Stimulated activated CD4-positive, alpha-beta T cell treated with anti-CD3 and anti-CD28 coated beads, Interleukin-2, amount 100 ng/mL, for 4 hours (primary cell): ENCODE data around the gene DDIT3.
"Not testable (repeated sequence)": the region's sequence is repeated elsewhere in the genome, so short reads cannot be mapped to it uniquely, and the experiment has no call there.

Source experiments
- DNase-seq: peaks from one replicate; pipeline ENCODE4 v3.0.0-alpha.2; 2020; ENCODE audit warnings: low read depth

Gene DDIT3

DNA sequence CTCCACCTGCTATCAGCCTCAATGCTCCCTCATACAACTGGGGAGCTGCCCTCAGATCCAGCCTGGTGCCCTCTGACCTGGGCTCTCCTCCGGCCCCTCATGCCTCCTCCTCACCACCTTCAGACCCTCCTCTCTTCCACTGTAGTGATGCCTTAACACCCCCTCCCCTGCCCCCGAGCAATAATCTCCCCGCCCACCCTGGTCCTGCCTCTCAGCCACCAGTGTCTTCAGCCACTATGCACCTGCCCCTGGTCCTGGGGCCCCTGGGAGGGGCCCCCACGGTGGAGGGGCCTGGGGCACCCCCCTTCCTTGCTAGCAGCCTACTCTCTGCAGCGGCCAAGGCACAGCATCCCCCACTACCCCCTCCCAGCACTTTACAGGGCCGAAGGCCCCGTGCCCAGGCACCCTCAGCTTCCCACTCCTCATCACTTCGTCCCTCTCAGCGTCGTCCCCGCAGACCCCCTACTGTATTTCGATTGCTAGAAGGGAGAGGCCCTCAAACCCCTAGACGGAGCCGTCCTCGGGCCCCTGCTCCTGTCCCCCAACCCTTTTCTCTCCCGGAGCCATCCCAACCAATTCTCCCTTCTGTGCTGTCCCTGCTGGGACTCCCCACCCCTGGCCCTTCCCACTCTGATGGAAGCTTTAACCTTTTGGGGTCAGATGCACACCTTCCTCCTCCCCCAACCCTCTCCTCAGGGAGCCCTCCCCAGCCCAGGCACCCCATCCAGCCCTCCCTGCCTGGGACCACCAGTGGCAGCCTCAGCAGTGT is 5.5 kb upstream of the DDIT3 start:
- DNase-seq = no peak

- no peak for DNase-seq
Observed at GRCh38 chr12:57524814-57525614, 4.7 kb upstream of the DDIT3 start.

- DNase-seq = no peak
Observed at GRCh38 chr12:57523706-57524614, 3.6 kb upstream of the DDIT3 start.

DNA sequence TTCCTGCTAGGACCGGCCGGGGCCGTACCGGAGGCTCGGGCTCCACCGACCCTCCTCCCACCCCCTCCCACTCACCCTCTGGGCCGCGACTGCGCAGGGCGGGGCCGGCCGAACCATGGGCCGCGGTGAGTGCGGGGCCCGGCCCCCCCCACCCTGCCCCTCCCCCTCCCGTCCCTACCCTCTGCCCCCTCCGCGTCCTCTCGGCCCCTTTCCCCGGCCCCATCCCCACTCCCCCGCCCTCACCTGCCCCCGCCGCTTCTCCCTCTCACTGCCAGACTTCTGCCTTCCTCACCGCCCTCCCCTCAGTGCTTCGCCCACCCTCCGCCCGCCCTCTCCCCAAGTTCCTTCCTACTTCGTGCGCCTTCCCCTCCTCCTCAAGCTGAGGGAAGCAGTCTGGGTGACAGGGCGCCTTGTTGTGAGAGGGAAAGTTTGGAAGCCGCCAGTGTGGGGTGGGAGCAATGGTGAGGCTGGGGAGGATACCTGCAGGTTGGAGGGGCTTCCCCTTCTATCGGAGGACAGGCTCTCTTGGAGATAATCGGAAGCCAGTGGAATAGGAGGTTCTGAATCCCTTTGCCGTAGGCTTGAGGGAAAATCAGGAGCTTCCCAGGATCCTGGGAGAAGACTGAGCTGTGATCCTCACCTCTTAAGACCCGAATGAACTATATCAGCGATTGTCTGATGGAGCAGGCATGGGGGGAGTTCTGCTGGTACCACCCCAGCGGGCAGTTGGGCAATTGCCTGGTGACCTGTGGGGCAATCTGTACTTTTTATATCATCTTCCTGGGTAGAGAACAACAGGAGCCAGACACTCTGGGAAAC is 2.8 kb upstream of the DDIT3 start:
- peak; percentile 44 for DNase-seq

- DNase-seq = peak; percentile 84
Observed at GRCh38 chr12:57522011-57522886, 1.9 kb upstream of the DDIT3 start, which contains the start of gene MBD6. MBD6 (plus strand) TSS chr12:57522824; CDS start chr12:57524304, 1,480 bp downstream.

DNA sequence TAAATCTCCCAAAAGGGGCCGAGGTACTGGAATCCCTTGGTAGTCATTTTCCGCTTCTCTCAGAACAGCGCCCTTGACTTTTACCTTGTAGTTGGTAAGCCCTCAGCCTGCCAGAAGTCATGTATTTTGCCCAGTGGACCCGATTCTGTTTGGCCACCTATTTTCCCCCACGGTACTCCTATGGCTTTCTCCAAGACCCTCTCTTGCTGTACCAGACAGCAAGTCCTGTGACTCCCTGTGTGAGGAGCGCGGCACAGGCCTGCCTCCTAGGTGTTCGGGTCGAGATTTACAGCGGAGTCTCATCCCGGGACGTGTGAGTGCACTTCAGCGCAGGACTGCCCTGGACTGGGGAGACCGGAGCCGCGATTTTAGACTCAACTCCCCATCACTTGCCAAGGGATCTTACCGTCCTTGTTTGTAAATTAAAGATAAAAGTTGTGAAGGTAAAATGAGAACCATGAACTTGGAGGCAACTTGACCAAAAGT is 1.3 kb upstream of the DDIT3 start:
- DNase-seq = no peak

GRCh38 chr12:57519796-57520052 is 590 bp downstream of the DDIT3 start:
- no peak for DNase-seq

DNA sequence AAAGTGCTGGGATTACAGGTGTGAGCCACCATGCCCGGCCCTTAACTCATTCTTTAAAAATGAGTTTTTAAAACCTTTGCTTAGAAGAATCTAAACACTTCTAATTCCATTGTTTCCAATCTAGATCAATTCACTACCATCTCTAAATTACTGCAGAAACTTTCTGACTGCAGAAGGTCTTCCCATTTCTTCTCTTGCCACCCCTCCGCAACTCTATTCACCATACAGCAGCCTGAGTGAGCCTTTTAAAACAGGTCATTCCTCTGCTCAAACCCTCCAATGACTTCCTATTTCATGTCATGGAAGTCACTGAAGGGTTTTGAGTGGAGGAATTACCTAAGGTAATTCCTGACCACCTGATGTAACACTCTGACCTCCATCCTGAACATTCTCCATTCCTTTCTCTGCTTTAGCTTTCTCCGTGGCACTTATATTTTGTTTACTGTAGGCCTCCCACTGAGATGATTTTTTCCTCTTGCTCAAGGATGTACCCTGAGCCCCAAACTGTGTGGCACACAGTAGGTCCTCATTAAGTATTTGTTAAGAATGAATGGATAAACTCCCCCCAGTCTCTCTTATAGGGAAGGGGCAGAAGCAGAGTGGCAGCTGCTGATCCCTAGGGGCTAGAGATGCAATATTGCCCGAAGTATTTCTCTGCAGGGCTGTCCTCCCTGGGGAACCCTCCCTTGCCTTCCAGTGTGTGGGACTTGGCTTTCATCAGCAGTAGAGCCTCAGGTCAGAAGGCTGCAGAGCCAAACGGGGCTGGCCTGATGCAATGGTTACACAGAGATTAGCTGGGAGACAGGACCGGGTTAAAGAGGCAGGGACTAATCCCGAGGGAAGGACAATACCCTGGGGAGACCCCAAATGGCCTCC is 1.2 kb downstream of the DDIT3 start:
- no peak for DNase-seq

DNA sequence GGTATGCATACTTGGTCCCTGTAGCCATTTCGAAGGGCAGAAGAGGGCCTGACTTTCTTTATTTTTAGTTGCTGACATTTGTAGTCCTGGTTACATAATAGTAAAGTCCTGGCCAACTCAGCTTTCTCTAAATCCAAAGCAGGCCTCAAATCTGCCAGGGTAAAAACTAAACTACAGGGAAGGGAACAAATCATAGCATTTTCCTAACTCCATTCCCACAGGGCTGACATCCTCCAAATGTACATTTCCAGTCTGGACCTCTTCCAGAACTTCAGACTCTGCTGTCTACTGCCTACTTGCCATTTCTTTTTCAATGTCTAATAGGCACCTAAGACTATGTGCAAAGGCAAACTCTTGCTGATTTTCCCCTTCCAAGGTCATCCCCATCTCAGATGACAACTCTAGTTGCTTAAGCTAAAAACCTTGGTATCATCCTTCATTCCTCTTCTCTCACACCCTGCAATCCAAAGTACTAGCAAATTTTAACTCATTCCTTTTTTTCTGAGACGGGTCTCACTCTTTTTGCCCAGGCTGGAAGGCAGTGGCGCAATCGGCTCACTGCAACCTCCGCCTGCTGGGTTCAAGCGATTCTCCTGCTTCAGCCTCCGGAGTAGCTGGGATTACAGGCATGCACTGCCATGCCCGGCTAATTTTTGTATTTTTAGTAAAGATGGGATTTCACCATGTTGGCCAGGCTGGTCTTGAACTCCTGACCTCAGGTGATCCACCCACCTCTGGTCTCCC is 2.0 kb downstream of the DDIT3 start:
- DNase-seq = no peak

GRCh38 chr12:57517718-57518117 is 2.6 kb downstream of the DDIT3 start:
- not testable (repeated sequence) for DNase-seq

- DNase-seq = no peak
Observed at GRCh38 chr12:57517187-57517586, 3.1 kb downstream of the DDIT3 start.

- DNase-seq = no peak
Observed at GRCh38 chr12:57516617-57517153, 3.6 kb downstream of the DDIT3 start.

DNA sequence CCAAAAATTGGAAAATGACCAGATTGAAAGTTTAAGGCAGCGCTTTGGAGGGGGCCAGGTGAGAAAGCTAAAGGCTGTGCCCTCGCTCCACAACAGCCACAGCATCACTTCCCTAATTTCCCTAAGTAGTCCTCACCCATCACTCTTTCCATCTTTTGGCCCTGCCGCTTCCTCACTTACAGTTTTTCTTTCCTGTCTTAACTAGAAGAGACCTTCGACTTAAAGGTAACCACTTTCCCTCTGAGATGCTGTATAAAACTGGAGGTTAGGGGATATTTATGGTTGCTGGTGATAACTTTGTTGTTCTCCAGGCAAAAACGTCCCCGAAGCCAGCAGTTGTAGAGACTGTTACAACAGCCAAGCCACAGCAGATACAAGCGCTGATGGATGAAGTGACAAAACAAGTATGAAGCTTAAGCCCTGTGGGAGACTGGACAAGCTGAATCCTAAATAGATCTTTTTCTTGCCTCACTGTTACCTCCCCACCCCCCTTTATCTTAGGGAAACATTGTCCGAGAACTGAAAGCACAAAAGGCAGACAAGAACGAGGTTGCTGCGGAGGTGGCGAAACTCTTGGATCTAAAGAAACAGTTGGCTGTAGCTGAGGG is 4.3 kb downstream of the DDIT3 start:
- DNase-seq = no peak

DNA sequence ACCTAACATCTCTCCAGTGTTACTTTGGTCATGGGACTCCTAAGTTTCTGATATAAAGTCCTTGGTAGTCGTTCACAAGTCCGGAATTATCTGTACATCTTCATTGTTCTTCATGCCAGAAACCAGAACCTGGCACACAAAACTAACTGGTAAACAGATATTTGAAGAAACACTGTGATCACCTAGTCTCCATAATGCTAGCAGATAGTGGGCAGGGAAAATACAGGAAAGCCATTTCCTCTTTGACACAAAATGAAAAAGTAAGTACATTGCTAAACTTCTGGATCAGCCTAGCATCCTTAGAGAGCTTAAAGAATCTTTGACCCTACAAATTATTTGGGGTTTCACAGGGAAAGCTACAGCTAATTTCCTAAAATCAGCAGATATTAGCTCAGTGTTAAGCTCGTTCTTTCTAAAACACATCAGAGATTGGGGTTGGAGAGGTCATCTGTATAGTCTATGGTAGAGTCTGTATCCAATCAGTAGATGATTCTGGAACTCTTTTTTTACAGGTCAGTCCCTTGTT is 4.8 kb downstream of the DDIT3 start:
- no peak for DNase-seq

DNA sequence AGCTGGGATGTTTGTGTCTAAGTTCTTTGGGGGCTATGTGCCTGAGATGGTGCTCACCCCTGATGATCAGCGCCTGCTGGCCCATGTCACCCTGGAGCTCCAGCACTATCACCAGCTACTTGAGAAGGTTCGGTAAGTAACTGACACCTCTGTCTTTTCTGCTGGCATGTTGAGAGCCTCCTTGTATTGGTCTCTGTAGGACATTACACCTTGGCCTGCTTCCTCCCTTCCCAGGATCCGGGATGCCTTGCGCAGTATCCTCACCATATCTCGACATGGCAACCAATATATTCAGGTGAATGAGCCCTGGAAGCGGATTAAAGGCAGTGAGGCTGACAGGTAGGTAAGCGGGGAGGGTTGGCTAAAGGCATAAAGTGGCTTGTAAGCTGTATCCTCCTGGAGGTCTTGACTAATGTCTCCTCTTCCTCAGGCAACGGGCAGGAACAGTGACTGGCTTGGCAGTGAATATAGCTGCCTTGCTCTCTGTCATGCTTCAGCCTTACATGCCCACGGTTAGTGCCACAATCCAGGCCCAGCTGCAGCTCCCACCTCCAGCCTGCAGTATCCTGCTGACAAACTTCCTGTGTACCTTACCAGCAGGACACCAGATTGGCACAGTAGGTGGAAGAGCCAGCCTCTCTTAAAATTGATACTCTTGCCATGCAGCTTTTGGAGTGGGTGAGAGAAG is 5.5 kb downstream of the DDIT3 start:
- no peak for DNase-seq

GRCh38 chr12:57514246-57514645 is 6.1 kb downstream of the DDIT3 start:
- not testable (repeated sequence) for DNase-seq

- DNase-seq = not testable (repeated sequence)
Observed at GRCh38 chr12:57513677-57514076, 6.6 kb downstream of the DDIT3 start.
